ENCODE data around the gene MYCBPAP.
A peak's percentile ranks its signal among the peaks of the same experiment; 100 is the strongest.

Gene MYCBPAP

GRCh38 chr17:50560185-50560824 lies 52.1 kb downstream of the MYCBPAP start, which contains the start of gene CACNA1G:
TSS of gene CACNA1G (plus strand) at chr17:50560715. CDS start at chr17:50561460, 745 bp downstream.
- DNase-seq, result peak; percentile 95
- in situ Hi-C loops (cut with MboI; ENCODE audit: low pct_unique_long_range_greater_than_20kb, low sequenced_read_pairs), result no loop called here

- in situ Hi-C loops (cut with MboI; ENCODE audit: low pct_unique_long_range_greater_than_20kb, low sequenced_read_pairs), result no loop called here
- DNase-seq, result no peak
Measured at GRCh38 chr17:50560931-50561745, 52.9 kb downstream of the MYCBPAP start.

GRCh38 chr17:50561746-50562141 lies 53.5 kb downstream of the MYCBPAP start:
- in situ Hi-C loops (cut with MboI; ENCODE audit: low pct_unique_long_range_greater_than_20kb, low sequenced_read_pairs), result no loop called here
- DNase-seq, result no peak

- no peak for DNase-seq
Measured at GRCh38 chr17:50562242-50563091, 54.2 kb downstream of the MYCBPAP start.

GRCh38 chr17:50563092-50563511 lies 54.9 kb downstream of the MYCBPAP start:
- in situ Hi-C loops (cut with MboI; ENCODE audit: low pct_unique_long_range_greater_than_20kb, low sequenced_read_pairs), result no loop called here

More at GRCh38 chr17:50562242-50563091, 54.2 kb downstream of the MYCBPAP start:
- in situ Hi-C loops (cut with MboI; ENCODE audit: low pct_unique_long_range_greater_than_20kb, low sequenced_read_pairs), result no loop called here

GRCh38 chr17:50564916-50565315 lies 56.7 kb downstream of the MYCBPAP start:
- DNase-seq, result no peak
- in situ Hi-C loops (cut with MboI; ENCODE audit: low pct_unique_long_range_greater_than_20kb, low sequenced_read_pairs), result no loop called here

More at GRCh38 chr17:50563092-50563511, 54.9 kb downstream of the MYCBPAP start:
- no peak for DNase-seq

- no peak for DNase-seq
- in situ Hi-C loops (cut with MboI; ENCODE audit: low pct_unique_long_range_greater_than_20kb, low sequenced_read_pairs), result no loop called here
Measured at GRCh38 chr17:50565402-50566350, 57.4 kb downstream of the MYCBPAP start.

- in situ Hi-C loops (cut with MboI; ENCODE audit: low pct_unique_long_range_greater_than_20kb, low sequenced_read_pairs), result no loop called here
- DNase-seq, result no peak
Measured at GRCh38 chr17:50566886-50567285, 58.6 kb downstream of the MYCBPAP start.

- DNase-seq, result no peak
Measured at GRCh38 chr17:50568659-50569058, 60.4 kb downstream of the MYCBPAP start.

GRCh38 chr17:50569592-50569991 lies 61.4 kb downstream of the MYCBPAP start:
- in situ Hi-C loops (cut with MboI; ENCODE audit: low pct_unique_long_range_greater_than_20kb, low sequenced_read_pairs), result no loop called here
- no peak for DNase-seq

More at GRCh38 chr17:50568659-50569058, 60.4 kb downstream of the MYCBPAP start:
- in situ Hi-C loops (cut with MboI; ENCODE audit: low pct_unique_long_range_greater_than_20kb, low sequenced_read_pairs), result no loop called here

- DNase-seq, result no peak
- in situ Hi-C loops (cut with MboI; ENCODE audit: low pct_unique_long_range_greater_than_20kb, low sequenced_read_pairs), result no loop called here
Measured at GRCh38 chr17:50570032-50570431, 61.8 kb downstream of the MYCBPAP start.

GRCh38 chr17:50570528-50570927 lies 62.3 kb downstream of the MYCBPAP start:
- in situ Hi-C loops (cut with MboI; ENCODE audit: low pct_unique_long_range_greater_than_20kb, low sequenced_read_pairs), result no loop called here

GRCh38 chr17:50571681-50572080 lies 63.4 kb downstream of the MYCBPAP start:
- in situ Hi-C loops (cut with MboI; ENCODE audit: low pct_unique_long_range_greater_than_20kb, low sequenced_read_pairs), result no loop called here
- no peak for DNase-seq

More at GRCh38 chr17:50570528-50570927, 62.3 kb downstream of the MYCBPAP start:
- no peak for DNase-seq

GRCh38 chr17:50572541-50572940 lies 64.3 kb downstream of the MYCBPAP start:
- in situ Hi-C loops (cut with MboI; ENCODE audit: low pct_unique_long_range_greater_than_20kb, low sequenced_read_pairs), result no loop called here
- no peak for DNase-seq

- in situ Hi-C loops (cut with MboI; ENCODE audit: low pct_unique_long_range_greater_than_20kb, low sequenced_read_pairs), result no loop called here
- no peak for DNase-seq
Measured at GRCh38 chr17:50573866-50574611, 65.8 kb downstream of the MYCBPAP start.

GRCh38 chr17:50575581-50576210 lies 67.5 kb downstream of the MYCBPAP start:
- DNase-seq, result no peak
- in situ Hi-C loops (cut with MboI; ENCODE audit: low pct_unique_long_range_greater_than_20kb, low sequenced_read_pairs), result no loop called here

- in situ Hi-C loops (cut with MboI; ENCODE audit: low pct_unique_long_range_greater_than_20kb, low sequenced_read_pairs), result no loop called here
- DNase-seq, result no peak
Measured at GRCh38 chr17:50576864-50577263, 68.6 kb downstream of the MYCBPAP start.

Measured in KBM-7 (cell line).